ENCODE results near the gene ARHGAP29. TPM values are rescaled to one million over a fixed set of nuclear protein-coding genes. Genes with fewer than 3 reads are reported as not detected.

The ARHGAP29 gene
- total and polyA plus RNA-seq, 8 donors, result 5.1 to 15.8 (median 9.7) TPM

DNA sequence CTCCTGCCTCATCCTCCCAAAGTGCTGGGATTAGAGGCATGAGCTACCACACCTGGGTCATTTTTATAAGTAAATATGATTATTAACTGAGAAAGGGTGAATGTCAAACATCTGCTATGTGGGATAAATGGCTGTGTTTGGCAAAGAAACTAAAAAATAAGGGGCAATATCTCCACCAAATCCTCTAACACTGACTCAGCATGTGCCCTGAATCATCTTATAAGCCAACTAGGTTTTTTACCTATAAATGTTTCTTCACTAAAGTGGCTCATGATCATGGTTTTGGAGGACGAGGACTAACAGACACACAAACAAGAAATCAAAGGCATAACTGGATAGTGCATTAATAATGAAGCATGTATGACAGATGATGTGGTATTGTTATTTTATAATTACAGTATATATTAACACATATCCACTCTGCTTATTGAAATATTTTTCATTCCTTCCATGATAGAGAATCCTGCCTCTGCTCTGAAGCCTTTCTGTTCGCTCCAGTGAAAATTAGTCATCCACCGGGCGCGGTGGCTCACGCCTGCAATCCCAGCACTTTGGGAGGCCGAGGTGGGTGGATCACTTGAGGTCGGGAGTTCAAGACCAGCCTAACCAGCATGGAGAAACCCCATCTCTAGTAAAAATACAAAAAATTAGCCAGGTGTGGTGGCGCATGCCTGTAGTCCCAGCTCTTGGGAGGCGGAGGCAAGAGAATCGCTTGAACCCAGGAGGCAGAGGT lies 11.7 kb upstream of the ARHGAP29 start:
- Histone ChIP-seq H3K27me3 (no peaks in the 10 kb centered on the region), H3K9me3 (no peaks in the 10 kb centered on the region), H3K27ac (no peak overlapping the region), H3K36me3 (no peaks in the 10 kb centered on the region), H3K4me1 (no peaks in the 10 kb centered on the region), H3K4me3 (no peak overlapping the region)
- no peak for TF ChIP-seq CTCF (IDR thresholded peaks at IDR 0.05)
- no peak for DNase-seq
- 91 to 97% methylated on average over 11 of the region's 11 CpGs for WGBS, 2 donors
- intact Hi-C loops (cut with DNase I), result no loop called here
- no peak for FAIRE-seq
- no peak for ATAC-seq

DNA sequence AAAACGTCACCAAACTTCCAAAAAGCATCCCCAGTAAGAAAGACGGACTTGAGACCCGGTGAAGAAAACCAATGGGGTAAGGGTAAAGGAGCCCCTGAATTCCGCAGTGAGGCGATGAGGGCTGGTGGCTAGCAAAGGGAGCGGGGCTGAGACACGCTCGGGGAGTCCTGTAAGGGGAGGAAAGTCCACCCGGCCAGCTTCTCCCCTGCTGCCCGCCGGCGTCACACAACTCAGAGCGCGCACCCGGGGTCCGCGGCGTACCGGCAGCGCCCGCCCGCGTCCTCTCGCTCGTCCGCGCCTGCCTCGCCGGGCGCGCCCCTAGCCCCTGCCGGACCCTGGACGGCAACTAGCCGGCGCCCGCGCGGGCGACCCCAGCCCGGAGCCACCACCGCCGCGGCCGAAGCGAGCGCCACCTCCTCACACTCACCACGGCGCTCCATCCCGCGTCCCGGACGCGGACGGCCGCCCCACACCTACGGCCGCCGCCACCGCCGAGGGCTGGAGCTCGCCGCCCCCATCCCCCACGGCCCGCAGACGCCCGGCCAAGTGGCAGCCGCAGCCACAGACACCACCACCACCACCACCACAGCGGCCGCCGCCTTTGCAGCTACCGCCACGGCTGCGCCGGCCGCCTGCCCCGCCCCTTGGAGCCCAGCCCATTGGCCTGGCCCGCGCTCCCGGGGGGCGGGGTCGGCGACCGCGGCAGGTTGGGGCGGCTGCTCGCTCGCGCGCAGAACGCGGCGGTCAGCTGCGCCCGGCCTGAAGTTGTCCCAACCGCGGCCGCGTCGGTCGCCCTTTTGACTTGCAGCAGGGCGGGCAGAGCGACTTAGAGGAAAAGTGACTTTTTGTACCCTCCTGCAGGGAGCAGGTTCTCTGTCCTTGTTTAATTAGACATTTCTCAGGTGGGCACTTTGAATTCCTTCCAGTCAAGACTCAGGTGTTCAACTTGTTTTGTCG lies 10.0 kb upstream of the ARHGAP29 start:
- DNase-seq, result peak; percentile 81 to 96 (median 89)
- H3K9me3 ChIP-seq, result no peaks in the 10 kb centered on the region
- peak overlapping the region; percentile 36 to 65 (median 62) for H3K4me3 ChIP-seq
- intact Hi-C loops (cut with DNase I), result no loop called here
- ATAC-seq, result peak; percentile 96 to 98 (median 98)
- no peak for FAIRE-seq
- no peaks in the 10 kb centered on the region for H3K4me1 ChIP-seq
- TF ChIP-seq CTCF (IDR thresholded peaks at IDR 0.05), result no peak
- peaks cover 0 to 4% (median 0%) of the 10 kb centered on the region in 4 donors for H3K27me3 ChIP-seq
- no peaks in the 10 kb centered on the region for H3K36me3 ChIP-seq
- H3K27ac ChIP-seq, result peak overlapping the region; percentile 28 to 75 (median 50)
- 0% methylated on average over 66 to 103 of the region's 103 CpGs for WGBS, 2 donors

DNA sequence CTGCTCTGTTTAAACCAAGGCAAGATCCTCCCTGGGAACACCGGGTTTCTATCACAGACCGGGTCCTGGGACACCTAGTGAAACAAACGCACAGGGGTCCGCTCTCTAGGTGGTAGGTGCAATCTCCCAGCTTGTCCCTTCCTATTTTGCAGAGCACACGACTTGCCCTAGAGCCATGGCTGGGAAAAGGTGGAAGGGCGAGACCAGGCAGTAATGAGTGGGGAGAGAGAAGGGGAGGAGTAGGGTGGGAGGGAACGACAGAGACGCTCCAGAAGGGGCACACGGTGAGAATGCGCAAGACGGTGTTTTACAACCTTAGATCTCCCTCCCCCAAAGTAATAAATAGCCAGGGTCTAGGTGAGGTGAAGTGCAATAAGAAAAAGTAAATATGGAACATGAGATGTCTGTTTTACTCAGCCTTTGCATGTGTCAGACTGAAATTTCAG lies 9.3 kb upstream of the ARHGAP29 start:
- Histone ChIP-seq H3K4me1 (no peaks in the 10 kb centered on the region), H3K36me3 (no peaks in the 10 kb centered on the region), H3K9me3 (no peaks in the 10 kb centered on the region), H3K4me3 (peak overlapping the region; percentile 36 to 65 (median 62)), H3K27ac (peak overlapping the region; percentile 28 to 75 (median 50)), H3K27me3 (peaks cover 0 to 4% (median 0%) of the 10 kb centered on the region in 4 donors)
- no peak for TF ChIP-seq CTCF (IDR thresholded peaks at IDR 0.05)
- intact Hi-C loops (cut with DNase I), result no loop called here
- no peak for FAIRE-seq
- WGBS, 2 donors, result 9% methylated on average over 11 of the region's 11 CpGs
- peak in 2 of 4 donors; percentile 2 to 10 for ATAC-seq
- DNase-seq, result no peak

DNA sequence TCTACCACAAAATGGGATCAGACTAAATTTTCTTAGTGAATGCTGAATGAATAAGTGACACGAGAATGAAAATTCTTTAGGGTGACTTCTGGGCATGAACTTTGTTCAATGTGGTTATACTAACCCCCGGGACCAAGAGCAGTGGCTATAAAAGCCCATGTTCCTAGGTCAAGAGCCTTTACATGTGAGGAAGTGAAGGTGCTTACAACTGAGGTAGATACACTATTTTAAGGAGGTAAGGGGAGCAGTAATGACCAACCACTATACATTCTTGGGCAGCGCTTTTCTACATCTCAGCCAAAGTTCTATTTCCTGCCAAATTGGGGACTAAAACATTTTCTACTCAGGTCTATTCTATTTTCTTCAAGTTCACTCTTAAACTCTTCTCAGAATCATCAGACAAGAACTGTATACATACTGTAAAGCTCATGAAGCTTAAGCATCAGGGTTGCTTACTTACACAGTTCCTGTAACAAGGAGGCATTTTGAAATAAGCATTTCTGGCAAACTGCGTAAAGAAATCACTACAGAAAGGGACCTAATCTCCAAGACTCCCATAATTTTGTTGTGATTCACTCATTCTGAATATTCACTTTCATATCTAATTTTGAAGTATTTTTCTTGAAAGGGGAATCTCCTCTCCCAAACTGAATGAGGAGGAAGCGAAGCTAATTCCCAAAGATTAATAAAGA lies 8.5 kb upstream of the ARHGAP29 start:
- Histone ChIP-seq H3K27ac (no peak overlapping the region), H3K4me1 (no peaks in the 10 kb centered on the region), H3K9me3 (no peaks in the 10 kb centered on the region), H3K36me3 (no peaks in the 10 kb centered on the region), H3K27me3 (peaks cover 0 to 4% (median 0%) of the 10 kb centered on the region in 4 donors), H3K4me3 (peak overlapping the region in 1 of 4 donors; percentile 65)
- TF ChIP-seq CTCF (IDR thresholded peaks at IDR 0.05), result no peak
- WGBS, 2 donors, result 74 to 81% methylated on average over 5 of the region's 5 CpGs
- FAIRE-seq (no peak), DNase-seq (no peak), ATAC-seq (no peak)
- intact Hi-C loops (cut with DNase I), result no loop called here

Data from pancreas (tissue), 10 donors.